GOT3 (cell line): ENCODE data around the gene NUP214.
"Not testable (repeated sequence)": the region's sequence is repeated elsewhere in the genome, so short reads cannot be mapped to it uniquely, and the experiment has no call there.

ENCODE experiments used
- DNase-seq: peaks from one replicate; lab custom pipeline; 2025; ENCODE audit warnings: mixed read lengths; lab: John Stamatoyannopoulos, UW

NUP214 gene

GRCh38 chr9:131234799-131235479 is 109.6 kb downstream of the NUP214 start:
- no peak for DNase-seq

- no peak for DNase-seq
Observed at GRCh38 chr9:131235480-131235851, 110.1 kb downstream of the NUP214 start.

- DNase-seq: no peak
Observed at GRCh38 chr9:131236161-131236560, 110.8 kb downstream of the NUP214 start.

- DNase-seq: no peak
Observed at GRCh38 chr9:131236761-131237160, 111.4 kb downstream of the NUP214 start.

- no peak for DNase-seq
Observed at GRCh38 chr9:131237291-131237690, 111.9 kb downstream of the NUP214 start.

- peak; percentile 25 for DNase-seq
Observed at GRCh38 chr9:131237931-131238401, 112.6 kb downstream of the NUP214 start.

- DNase-seq: no peak
Observed at GRCh38 chr9:131238402-131239021, 113.1 kb downstream of the NUP214 start.

GRCh38 chr9:131239161-131239975 is 114.0 kb downstream of the NUP214 start:
- no peak for DNase-seq

- DNase-seq: no peak
Observed at GRCh38 chr9:131240047-131240921, 114.9 kb downstream of the NUP214 start.

GRCh38 chr9:131244331-131244730 is 118.9 kb downstream of the NUP214 start:
- not testable (repeated sequence) for DNase-seq

- DNase-seq: no peak
Observed at GRCh38 chr9:131246618-131247017, 121.2 kb downstream of the NUP214 start.

- DNase-seq: no peak
Observed at GRCh38 chr9:131252120-131252519, 126.7 kb downstream of the NUP214 start.

GRCh38 chr9:131253891-131254491 is 128.6 kb downstream of the NUP214 start:
- no peak for DNase-seq

- no peak for DNase-seq
Observed at GRCh38 chr9:131254626-131255025, 129.2 kb downstream of the NUP214 start.

GRCh38 chr9:131255676-131256197 is 130.4 kb downstream of the NUP214 start:
- DNase-seq: no peak

- no peak for DNase-seq
Observed at GRCh38 chr9:131257266-131258025, 132.1 kb downstream of the NUP214 start.

GRCh38 chr9:131258186-131258585 is 132.8 kb downstream of the NUP214 start:
- DNase-seq: no peak

GRCh38 chr9:131258698-131259431 is 133.5 kb downstream of the NUP214 start:
- DNase-seq: no peak

GRCh38 chr9:131259432-131259898 is 134.1 kb downstream of the NUP214 start:
- DNase-seq: no peak
